Sigmoid colon (tissue), 7 donors: ENCODE results near the gene FGD5. TPM values are rescaled to one million over a fixed set of nuclear protein-coding genes. Genes with fewer than 3 reads are reported as not detected.

ENCODE experiments used
- DNase-seq: peaks from one replicate; pipeline ENCODE4 v3.0.0-alpha.2; 2019
- H3K27ac ChIP-seq, 4 donors: fragments of 200-600 bp; sonication (generic); one replicate each; pipeline ENCODE4 v1.5.1; 2016 to 2019; ENCODE audit warnings: mild to moderate bottlenecking in 1 of 4
- H3K27me3 ChIP-seq, 3 donors: fragments of 200-600 bp; sonication (generic); one replicate each; pipeline ENCODE4 v1.5.1; 2019; ENCODE audit warnings: mild to moderate bottlenecking in 1 of 3
- H3K36me3 ChIP-seq, 4 donors: fragments of 200-600 bp; sonication (generic); one replicate each; pipeline ENCODE4 v1.5.1; 2016 to 2019
- H3K4me1 ChIP-seq, 4 donors: fragments of 200-600 bp; sonication (generic); one replicate each; pipeline ENCODE4 v1.5.1; 2017 to 2019
- H3K4me3 ChIP-seq, 4 donors: fragments of 200-600 bp; sonication (generic); one replicate each; pipeline ENCODE4 v1.5.1; 2017 to 2019; ENCODE audit warnings: mild to moderate bottlenecking in 2 of 4, moderate library complexity in 1 of 4
- H3K9me3 ChIP-seq, 4 donors: fragments of 200-600 bp in 3 of 4; sonication (generic) in 3 of 4; one replicate each; pipeline versions ENCODE4 v1.5.1 to v1.6.1; 2013 to 2019
- EP300 ChIP-seq, 4 donors: sonication (generic); formaldehyde crosslinking; IDR thresholded peaks; one replicate each; pipeline ENCODE4 v1.6.1; 2017; ENCODE audit warnings: antibody characterized with exemption in 4 of 4
- POLR2A ChIP-seq, 2 donors: fragments of 450-650 bp; IDR thresholded peaks; one replicate each; pipeline ENCODE4 v1.6.1; 2016; ENCODE audit warnings: antibody characterized with exemption in 2 of 2, mild to moderate bottlenecking in 2 of 2, moderate library complexity in 2 of 2
- POLR2AphosphoS5 ChIP-seq, 4 donors: sonication (generic); formaldehyde crosslinking; IDR thresholded peaks; one replicate each; pipeline ENCODE4 v1.6.1; 2017; ENCODE audit warnings: antibody characterized with exemption in 4 of 4
- WGBS, 2 donors: extraction: QIAGEN DNeasy Blood & Tissue Kit; methylation state at CpG; one replicate each; pipeline ENCODE4 v1.1.7; 2013; 5-methylcytosine and 5-hydroxymethylcytosine counted together
- intact Hi-C: fragments of 100-400 bp; cut with DNase I; formaldehyde crosslinking; loops from one replicate; pipeline ENCODE4 v1.15.1; 2023
- polyA plus RNA-seq, 3 donors: library from polyadenylated mRNA; stranded (reverse); fragments of 200-250 nt; gene quantifications; one replicate each; pipeline ENCODE4 v1.2.3, GENCODE V29; 2013
- total RNA-seq, 4 donors: library from RNA; depleted of rRNA; stranded (reverse); fragments of >200 nt; gene quantifications; one replicate each; pipeline ENCODE4 v1.1.0, GENCODE V29; 2016
- TF ChIP-seq, protein P1 (sequence below), 4 experiments: fragments of 450-650 bp in 3 of 4; fragments of 200-600 bp in 1 of 4; IDR thresholded peaks; one replicate each; pipeline ENCODE4 v1.5.1; 2016 to 2019; ENCODE audit warnings: antibody characterized with exemption in 4 of 4, mild to moderate bottlenecking in 3 of 4, moderate library complexity in 2 of 4
- donor health status: healthy with polysubstance abuse.
- donor health status: Bipolar disorder and iron deficiency.
- donor health status: healthy.

The FGD5 gene
- total RNA-seq: 10 to 100 TPM in 1 of 4 donors, 1 to 10 TPM in 3; 6.4 to 18.6 (median 7.6) TPM
- polyA plus RNA-seq: 1 to 10 TPM; 2.1 to 5.5 (median 3.6) TPM

DNA sequence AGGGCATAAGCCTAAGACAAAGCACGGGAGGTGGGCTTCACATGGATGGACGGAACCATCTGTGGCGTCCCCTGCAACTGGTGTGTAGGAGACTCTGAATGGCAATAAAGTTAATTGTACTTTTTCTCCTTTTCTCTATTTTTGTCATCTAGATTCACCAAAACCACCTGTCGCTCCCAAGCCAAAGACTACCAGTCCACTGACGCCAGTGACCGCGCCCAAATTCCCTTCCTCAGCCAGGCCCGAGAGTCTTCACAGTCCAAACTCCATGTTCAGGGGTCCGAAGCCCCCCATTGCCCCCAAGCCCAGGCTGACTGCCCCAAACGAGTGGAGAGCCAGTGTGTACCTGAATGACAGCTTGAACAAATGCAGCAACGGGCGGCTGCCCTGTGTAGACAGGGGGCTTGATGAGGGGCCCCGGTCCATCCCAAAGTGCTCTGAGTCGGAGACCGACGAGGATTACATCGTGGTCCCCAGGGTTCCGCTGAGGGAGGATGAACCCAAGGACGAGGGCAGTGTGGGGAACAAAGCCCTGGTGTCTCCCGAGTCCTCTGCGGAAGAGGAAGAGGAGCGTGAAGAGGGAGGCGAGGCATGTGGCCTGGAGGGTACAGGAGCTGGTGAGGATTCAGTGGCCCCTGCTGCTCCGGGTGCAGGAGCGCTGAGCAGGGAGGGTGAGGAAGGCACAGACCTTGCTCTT is at the start of gene FGD5:
Gene FGD5 (plus strand): TSS at position 159 of the 697 bp plus-strand sequence. CDS start 110 bp downstream, at position 269.
- DNase-seq: no peak

DNA sequence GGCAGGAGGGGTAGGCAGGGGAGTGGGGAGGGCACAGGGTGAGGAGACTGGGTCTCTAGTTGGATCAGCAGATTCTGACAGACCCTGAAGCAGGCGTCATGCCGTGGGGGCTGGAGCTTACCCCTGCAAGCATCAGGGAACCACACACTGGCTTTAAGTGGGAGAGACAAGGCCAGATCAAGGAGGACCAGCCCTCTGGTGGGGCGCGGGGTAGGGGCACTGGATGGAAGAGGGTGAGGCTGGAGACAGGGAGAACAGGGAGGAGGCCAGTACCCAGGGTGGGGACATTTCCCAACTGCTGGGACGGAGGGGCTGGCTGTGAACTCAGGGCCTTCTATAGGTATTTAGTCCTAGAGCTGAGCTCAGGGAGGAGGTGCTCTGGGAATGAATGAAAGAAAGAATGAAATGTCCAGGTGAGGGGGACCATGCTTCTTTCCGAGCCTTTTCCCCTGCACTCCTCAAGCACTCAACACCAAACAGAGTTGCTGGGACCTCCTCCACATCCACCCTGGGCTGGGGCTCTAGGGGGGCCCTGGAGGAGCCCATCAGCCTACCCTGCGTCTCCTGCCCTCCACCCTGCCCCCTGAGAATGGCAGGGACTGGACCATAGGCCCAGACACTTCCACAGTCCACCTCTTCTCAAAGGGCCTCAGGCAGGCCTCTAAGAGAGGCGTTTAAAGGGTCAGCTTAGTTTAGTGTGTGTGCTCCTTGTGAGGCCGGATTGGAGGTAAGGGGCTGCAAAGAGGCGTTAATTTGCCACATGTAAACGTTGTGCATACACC is 49.0 kb upstream of the FGD5 start:
- H3K4me1 ChIP-seq: no peaks in the 10 kb centered on the region
- no peaks in the 10 kb centered on the region for H3K36me3 ChIP-seq
- intact Hi-C loops: no loop called here
- no peak for TF ChIP-seq POLR2AphosphoS5 (IDR thresholded peaks at IDR 0.05)
- TF ChIP-seq, protein P1, sequence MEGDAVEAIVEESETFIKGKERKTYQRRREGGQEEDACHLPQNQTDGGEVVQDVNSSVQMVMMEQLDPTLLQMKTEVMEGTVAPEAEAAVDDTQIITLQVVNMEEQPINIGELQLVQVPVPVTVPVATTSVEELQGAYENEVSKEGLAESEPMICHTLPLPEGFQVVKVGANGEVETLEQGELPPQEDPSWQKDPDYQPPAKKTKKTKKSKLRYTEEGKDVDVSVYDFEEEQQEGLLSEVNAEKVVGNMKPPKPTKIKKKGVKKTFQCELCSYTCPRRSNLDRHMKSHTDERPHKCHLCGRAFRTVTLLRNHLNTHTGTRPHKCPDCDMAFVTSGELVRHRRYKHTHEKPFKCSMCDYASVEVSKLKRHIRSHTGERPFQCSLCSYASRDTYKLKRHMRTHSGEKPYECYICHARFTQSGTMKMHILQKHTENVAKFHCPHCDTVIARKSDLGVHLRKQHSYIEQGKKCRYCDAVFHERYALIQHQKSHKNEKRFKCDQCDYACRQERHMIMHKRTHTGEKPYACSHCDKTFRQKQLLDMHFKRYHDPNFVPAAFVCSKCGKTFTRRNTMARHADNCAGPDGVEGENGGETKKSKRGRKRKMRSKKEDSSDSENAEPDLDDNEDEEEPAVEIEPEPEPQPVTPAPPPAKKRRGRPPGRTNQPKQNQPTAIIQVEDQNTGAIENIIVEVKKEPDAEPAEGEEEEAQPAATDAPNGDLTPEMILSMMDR (IDR thresholded peaks at IDR 0.05): no peak
- TF ChIP-seq POLR2A (IDR thresholded peaks at IDR 0.05): no peak
- TF ChIP-seq EP300 (IDR thresholded peaks at IDR 0.05): no peak
- H3K4me3 ChIP-seq: no peak overlapping the region
- no peak overlapping the region for H3K27ac ChIP-seq
- no peaks in the 10 kb centered on the region for H3K27me3 ChIP-seq
- 91% methylated on average over 11 of the region's 11 CpGs for WGBS, 2 donors
- DNase-seq: no peak
- no peaks in the 10 kb centered on the region for H3K9me3 ChIP-seq

More for the DNA sequence above, at the start of gene FGD5:
- Histone ChIP-seq H3K36me3 (peaks cover 0 to 7% (median 0%) of the 10 kb centered on the region in 4 donors), H3K27me3 (no peaks in the 10 kb centered on the region), H3K4me1 (peaks cover 0 to 4% (median 1%) of the 10 kb centered on the region in 4 donors), H3K27ac (no peak within 1 kb of the TSS), H3K9me3 (no peaks in the 10 kb centered on the region), H3K4me3 (no peak within 1 kb of the TSS)
- TF ChIP-seq POLR2AphosphoS5 (IDR thresholded peaks at IDR 0.05) (no peak), POLR2A (IDR thresholded peaks at IDR 0.05) (no peak), EP300 (IDR thresholded peaks at IDR 0.05) (no peak)
- TF ChIP-seq, protein P1 (IDR thresholded peaks at IDR 0.05): no peak
- intact Hi-C loops: no loop called here
- 79 to 88% methylated on average over 25 of the region's 25 CpGs for WGBS, 2 donors

- no peaks in the 10 kb centered on the region for H3K9me3 ChIP-seq
- TF ChIP-seq, protein P1 (IDR thresholded peaks at IDR 0.05): no peak
- TF ChIP-seq POLR2A (IDR thresholded peaks at IDR 0.05): no peak
- no peak for TF ChIP-seq EP300 (IDR thresholded peaks at IDR 0.05)
- no peak for TF ChIP-seq POLR2AphosphoS5 (IDR thresholded peaks at IDR 0.05)
- H3K4me3 ChIP-seq: no peak overlapping the region
- no peak overlapping the region for H3K27ac ChIP-seq
- no peak for DNase-seq
- H3K4me1 ChIP-seq: no peaks in the 10 kb centered on the region
- no peaks in the 10 kb centered on the region for H3K27me3 ChIP-seq
- no peaks in the 10 kb centered on the region for H3K36me3 ChIP-seq
- 89 to 93% methylated on average over 7 of the region's 7 CpGs for WGBS, 2 donors
- intact Hi-C loops: no loop called here
These were observed 48.2 kb upstream of the FGD5 start for GRCh38 chr3:14770591-14770990.

DNA sequence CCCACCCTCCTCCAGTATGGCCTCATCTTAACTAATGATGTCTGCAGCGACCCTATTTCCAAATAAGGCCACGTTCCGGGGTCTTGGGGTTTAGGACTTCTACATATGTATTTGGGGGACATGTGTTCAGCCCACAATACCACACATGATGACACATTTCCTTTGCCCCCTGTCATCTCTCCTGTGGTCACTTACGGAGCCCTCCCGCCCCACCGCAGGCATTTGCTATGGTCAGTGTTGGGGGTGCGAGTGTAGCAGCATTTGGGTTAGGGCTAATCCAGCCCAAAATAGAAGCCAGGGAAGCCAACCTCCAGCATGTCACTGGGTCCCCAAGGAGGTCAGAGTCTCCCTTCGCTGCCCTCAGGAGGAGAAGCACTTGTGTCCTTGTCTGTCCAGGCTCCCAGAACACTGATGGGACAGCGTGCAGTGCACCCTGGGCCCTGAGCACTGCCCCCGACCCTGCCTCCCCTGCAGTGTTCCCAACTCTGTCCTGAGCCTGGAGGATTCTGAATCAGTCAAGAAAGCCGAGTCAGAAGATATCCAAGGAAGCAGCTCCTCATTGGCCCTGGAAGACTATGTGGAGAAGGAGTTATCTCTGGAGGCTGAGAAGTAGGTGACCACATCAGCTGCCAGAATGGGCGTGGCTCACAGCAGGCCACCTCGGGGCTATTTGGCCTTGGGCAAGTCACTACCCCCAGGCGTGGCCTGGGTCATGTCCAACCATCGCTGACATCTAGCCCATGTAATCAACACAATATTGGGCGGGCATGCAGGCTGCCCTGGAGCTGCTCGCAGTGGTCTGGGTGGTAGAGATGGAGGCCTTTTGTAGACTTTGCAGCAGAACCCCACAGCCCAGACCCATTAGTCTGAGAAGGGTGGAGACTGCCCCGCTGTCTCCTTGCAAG is 46.9 kb upstream of the FGD5 start:
- no peaks in the 10 kb centered on the region for H3K36me3 ChIP-seq
- WGBS, 2 donors: 82 to 87% methylated on average over 18 of the region's 18 CpGs
- no peak overlapping the region for H3K4me3 ChIP-seq
- DNase-seq: no peak
- no peaks in the 10 kb centered on the region for H3K9me3 ChIP-seq
- no peak overlapping the region for H3K27ac ChIP-seq
- TF ChIP-seq EP300 (IDR thresholded peaks at IDR 0.05): no peak
- no peak for TF ChIP-seq POLR2AphosphoS5 (IDR thresholded peaks at IDR 0.05)
- no peaks in the 10 kb centered on the region for H3K4me1 ChIP-seq
- H3K27me3 ChIP-seq: no peaks in the 10 kb centered on the region
- intact Hi-C loops: no loop called here
